ENCODE measurements around the gene GLRX5.

- TF ChIP-seq EZH2 (IDR thresholded peaks at IDR 0.05; ENCODE audit: low read depth): no peak
- no peak for TF ChIP-seq CTCF (conservative IDR thresholded peaks at IDR 0.05)
Measured at GRCh38 chr14:95545515-95546168, 10.8 kb downstream of the GLRX5 start.
